ENCODE data around the gene CDC7.

GRCh38 chr1:91487469-91487868 lies 13.2 kb upstream of the CDC7 start:
- TF ChIP-seq CTCF (IDR thresholded peaks at IDR 0.05) (no peak), POLR2A (IDR thresholded peaks at IDR 0.05) (no peak)
